Measurements from ENCODE around the gene SLC6A12. TPM values are rescaled to one million over a fixed set of nuclear protein-coding genes. Genes with fewer than 3 reads are reported as not detected.

Gene SLC6A12
- total RNA-seq, 1 experiment from 2014 or later, result 0.17 TPM

- Histone ChIP-seq H2BK120ac (ENCODE audit: low read depth, low read length, poor library complexity, severe bottlenecking) (no peak overlapping the region), H3K27ac (ENCODE audit: insufficient read length, low read depth, low read length) (no peak overlapping the region), H3K4me1 (ENCODE audit: insufficient read depth, low read length) (peaks cover 1% of the 10 kb centered on the region; the same call in 1 of the 2 replicates), H2BK5ac (ENCODE audit: insufficient read length, low read length) (no peak overlapping the region), H3T11ph (ENCODE audit: low read length) (no peak overlapping the region), H4K8ac (replicated peaks; ENCODE audit: insufficient read length, low read depth, low read length) (no peak overlapping the region), H4K20me1 (ENCODE audit: control insufficient read depth, insufficient read depth, insufficient read length) (no peaks in the 10 kb centered on the region), H3K9ac (ENCODE audit: extremely low read depth, insufficient read length, low read length) (no peak overlapping the region), H4K5ac (ENCODE audit: insufficient read length, low read depth, low read length) (no peak overlapping the region), H2BK12ac (ENCODE audit: insufficient read length, low read depth, low read length) (no peak overlapping the region), H3K4me2 (ENCODE audit: insufficient read depth, insufficient read length, low read length) (peak overlapping the region; percentile 7), H3K56ac (ENCODE audit: insufficient read length, low read depth, low read length) (no peak overlapping the region), H3K9me3 (ENCODE audit: control insufficient read depth, low read depth, low read length) (no peaks in the 10 kb centered on the region), H2AK5ac (ENCODE audit: insufficient read length, low read length) (no peak overlapping the region), H2BK20ac (ENCODE audit: low read depth, low read length, poor library complexity, severe bottlenecking) (no peak overlapping the region), H3K4ac (ENCODE audit: low read depth, low read length) (no peak overlapping the region), H2AFZ (ENCODE audit: low read length) (no peak overlapping the region), H3K18ac (ENCODE audit: insufficient read length, low read depth, low read length) (no peak overlapping the region), H2BK15ac (ENCODE audit: low read depth, low read length) (no peak overlapping the region), H3K79me1 (ENCODE audit: insufficient read depth, low read depth, low read length, poor library complexity, severe bottlenecking) (no peaks in the 10 kb centered on the region), H3K79me2 (ENCODE audit: insufficient read depth, low read length) (no peaks in the 10 kb centered on the region), H3K27me3 (ENCODE audit: insufficient read depth, low read length) (no peaks in the 10 kb centered on the region), H3K14ac (ENCODE audit: insufficient read depth, low read length) (no peak overlapping the region), H4K91ac (ENCODE audit: insufficient read length, low read depth, low read length) (no peak overlapping the region), H3K23me2 (ENCODE audit: insufficient read length, low read depth, low read length, poor library complexity, severe bottlenecking) (no peaks in the 10 kb centered on the region), H3K23ac (ENCODE audit: insufficient read length, low read depth, low read length) (no peak overlapping the region)
- no peaks in the 10 kb centered on the region; a peak in 1 of 7 replicates for H3K36me3 Mint-ChIP-seq (ENCODE audit: insufficient read depth in 1 of 3, low read depth in 3 of 3)
- peaks cover 11% of the 10 kb centered on the region for H3K27me3 Mint-ChIP-seq (ENCODE audit: low read depth)
- no peaks in the 10 kb centered on the region; a peak in 1 of 5 replicates for H3K9me3 Mint-ChIP-seq
- TF ChIP-seq, protein P1, sequence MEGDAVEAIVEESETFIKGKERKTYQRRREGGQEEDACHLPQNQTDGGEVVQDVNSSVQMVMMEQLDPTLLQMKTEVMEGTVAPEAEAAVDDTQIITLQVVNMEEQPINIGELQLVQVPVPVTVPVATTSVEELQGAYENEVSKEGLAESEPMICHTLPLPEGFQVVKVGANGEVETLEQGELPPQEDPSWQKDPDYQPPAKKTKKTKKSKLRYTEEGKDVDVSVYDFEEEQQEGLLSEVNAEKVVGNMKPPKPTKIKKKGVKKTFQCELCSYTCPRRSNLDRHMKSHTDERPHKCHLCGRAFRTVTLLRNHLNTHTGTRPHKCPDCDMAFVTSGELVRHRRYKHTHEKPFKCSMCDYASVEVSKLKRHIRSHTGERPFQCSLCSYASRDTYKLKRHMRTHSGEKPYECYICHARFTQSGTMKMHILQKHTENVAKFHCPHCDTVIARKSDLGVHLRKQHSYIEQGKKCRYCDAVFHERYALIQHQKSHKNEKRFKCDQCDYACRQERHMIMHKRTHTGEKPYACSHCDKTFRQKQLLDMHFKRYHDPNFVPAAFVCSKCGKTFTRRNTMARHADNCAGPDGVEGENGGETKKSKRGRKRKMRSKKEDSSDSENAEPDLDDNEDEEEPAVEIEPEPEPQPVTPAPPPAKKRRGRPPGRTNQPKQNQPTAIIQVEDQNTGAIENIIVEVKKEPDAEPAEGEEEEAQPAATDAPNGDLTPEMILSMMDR (conservative IDR thresholded peaks at IDR 0.05), result peak; percentile 95
- H3K4me3 Mint-ChIP-seq, result no peak overlapping the region; a peak in 1 of 5 replicates
- H3K27ac Mint-ChIP-seq, result no peak overlapping the region
- WGBS (ENCODE audit: extremely low coverage, insufficient read length, low lambda C conversion rate), result no CpG with 5 or more reads among the region's 11 CpGs
- H3K4me1 Mint-ChIP-seq, result peaks cover 35 to 44% of the 10 kb centered on the region in 2 experiments
- peak; percentile 96 for DNase-seq
These were observed 60.7 kb downstream of the SLC6A12 start for GRCh38 chr12:153080-153746.
